ENCODE data around the gene ARG2.

DNA sequence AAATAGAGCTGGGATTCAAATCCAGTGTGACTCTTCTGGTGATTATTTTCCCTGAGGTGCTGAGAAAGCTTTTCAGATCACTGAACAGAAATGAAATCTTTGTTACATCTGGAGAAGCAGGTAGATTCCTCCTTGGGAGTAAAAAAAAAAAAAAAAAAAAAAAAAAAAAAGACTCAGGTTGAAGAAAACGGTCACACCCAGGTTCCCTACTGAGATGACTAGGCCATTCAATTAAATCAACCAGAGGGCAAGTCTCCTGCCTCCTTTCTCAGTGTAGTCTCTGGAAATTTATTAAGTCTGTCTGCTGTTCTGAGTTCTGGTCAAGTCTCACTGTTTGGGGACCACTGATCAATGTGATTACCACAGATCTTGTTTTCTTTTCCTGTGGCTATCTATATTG is 24.0 kb downstream of the ARG2 start:
- TF ChIP-seq, protein P1, sequence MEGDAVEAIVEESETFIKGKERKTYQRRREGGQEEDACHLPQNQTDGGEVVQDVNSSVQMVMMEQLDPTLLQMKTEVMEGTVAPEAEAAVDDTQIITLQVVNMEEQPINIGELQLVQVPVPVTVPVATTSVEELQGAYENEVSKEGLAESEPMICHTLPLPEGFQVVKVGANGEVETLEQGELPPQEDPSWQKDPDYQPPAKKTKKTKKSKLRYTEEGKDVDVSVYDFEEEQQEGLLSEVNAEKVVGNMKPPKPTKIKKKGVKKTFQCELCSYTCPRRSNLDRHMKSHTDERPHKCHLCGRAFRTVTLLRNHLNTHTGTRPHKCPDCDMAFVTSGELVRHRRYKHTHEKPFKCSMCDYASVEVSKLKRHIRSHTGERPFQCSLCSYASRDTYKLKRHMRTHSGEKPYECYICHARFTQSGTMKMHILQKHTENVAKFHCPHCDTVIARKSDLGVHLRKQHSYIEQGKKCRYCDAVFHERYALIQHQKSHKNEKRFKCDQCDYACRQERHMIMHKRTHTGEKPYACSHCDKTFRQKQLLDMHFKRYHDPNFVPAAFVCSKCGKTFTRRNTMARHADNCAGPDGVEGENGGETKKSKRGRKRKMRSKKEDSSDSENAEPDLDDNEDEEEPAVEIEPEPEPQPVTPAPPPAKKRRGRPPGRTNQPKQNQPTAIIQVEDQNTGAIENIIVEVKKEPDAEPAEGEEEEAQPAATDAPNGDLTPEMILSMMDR (conservative IDR thresholded peaks at IDR 0.05) = no peak
- no peak for TF ChIP-seq ZFX (IDR thresholded peaks at IDR 0.05)
